SIG-M5 treated with dmso at 0.1 percent for 504 hours (cell line): ENCODE data around the gene KRT7.

ENCODE experiments used
- DNase-seq: peaks from one replicate; lab custom pipeline; 2025; ENCODE audit not compliant: unreplicated experiment; lab: John Stamatoyannopoulos, UW

Gene KRT7

DNA sequence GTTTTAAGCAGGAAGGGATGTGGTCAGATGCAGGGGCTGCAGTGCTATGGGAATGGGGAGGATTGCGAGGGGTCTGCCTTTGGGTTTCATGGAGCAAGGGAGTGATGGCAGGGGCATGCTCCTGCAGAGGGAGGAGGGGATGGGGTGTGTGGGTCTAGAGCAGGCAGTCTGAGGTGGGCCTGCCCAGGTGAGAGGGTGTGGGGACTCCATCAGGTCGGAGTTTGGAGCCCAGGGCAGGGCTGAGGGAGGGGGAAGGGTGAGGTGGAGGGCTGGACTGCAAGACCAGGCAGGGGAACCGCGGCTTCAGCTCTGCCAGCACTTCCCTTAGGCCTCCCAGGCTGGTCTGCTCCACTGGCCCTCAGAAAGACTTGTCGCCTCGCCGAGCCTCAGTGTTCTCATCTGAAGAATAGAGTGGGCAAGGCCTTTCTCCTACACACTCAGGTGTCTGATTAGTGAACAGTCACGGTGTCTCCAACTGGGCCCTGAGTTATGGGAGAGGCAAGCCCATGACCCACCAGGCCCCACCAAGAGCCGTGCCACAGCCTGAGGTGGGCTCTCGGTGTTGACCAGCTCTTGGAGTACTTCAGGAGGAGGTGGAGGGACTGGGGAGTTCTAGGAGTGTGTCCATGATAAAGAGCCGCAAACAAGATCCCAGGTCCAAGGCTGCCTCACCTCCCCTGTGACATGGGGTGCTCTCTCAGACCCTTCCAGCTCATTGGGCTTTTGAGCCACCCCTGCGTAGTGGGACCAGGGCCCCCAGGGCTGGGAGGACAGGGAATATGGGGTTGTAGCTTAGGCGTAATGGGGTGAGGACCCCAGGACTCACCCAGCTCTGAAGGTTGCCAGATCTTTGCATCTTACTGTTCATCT is 21.1 kb upstream of the KRT7 start:
- no peak for DNase-seq

DNA sequence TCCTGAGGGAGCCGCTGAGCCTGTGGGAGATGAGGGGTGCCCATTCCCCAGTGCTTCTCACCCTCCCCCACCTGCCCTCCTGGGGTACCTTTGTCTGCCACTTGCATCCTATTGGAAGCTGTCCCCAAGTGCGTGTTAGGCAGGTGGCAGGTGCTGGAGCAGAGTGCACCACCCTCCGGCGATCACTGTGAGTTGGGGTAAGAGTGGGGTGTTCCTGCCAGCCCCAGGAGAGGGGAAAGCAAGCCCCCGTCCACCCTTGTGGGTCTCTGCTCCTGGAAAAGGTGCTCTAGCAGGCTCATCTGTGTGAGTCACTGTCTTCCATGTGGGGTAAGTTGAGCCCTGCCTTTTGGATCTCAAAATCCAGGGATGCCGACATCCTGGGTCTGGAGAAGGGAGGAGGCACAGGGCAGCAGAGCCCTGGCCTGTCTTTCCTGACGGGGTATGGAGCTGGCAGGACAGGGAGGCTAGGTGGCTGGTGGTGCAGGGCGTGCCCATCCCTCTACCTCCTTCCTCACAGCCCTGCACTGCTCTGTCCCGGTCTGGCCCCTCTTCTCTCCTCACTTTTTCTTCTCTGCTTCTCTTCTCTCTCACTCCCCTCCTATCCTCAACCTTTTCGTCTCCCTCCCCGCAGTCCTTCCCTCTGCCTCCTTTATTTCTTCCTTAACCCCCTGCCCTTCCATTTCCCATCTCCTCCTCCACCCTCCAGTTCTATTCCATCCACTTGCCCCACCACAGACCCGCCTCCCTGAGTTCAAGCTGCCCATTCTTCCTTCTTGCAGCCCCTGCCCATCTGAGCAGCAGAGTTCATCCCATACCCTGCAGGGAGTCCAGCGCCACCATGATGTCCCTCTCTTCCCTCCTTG is 20.1 kb upstream of the KRT7 start:
- DNase-seq: no peak

DNA sequence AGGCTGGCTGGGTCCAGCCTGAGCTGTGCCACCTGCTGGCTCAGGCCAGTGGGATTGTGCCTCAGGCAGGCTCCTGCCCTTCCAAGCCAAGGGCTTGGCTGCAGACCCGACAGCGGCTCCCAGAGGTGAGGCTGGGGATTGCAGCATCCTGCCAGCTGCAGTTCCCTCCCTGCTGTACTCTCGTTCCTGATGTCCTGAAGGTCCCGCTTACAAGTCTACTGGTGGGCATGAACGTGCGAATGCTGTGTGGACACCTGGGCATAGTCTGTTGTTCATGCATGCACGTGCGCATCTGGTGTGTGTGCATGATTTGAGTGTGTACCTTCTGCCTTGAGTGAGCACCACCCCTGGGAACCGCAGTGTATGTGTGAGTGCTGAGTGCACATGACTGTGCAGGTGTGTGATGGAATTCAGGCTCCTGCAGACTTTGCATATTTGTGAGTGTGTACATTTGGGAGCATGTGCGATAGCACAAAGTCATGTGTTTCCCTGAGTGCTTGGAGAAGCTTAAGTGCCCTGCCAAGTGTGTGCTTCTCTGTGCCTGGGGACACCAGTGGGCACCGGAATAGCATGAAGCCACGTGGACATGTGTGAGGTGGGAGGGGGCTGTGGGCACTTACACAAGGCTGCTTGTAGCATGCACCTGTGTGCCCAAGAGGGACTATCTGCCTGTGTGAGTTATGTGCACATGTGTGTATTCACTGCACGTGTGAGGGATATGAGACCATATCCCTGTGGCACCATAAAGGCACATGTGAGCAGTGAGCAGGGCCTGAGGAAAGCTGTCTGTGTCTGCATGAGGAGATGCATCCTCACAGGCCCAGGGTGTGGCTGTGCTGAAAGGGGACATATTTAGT is 19.3 kb upstream of the KRT7 start:
- DNase-seq: peak; percentile 75

DNA sequence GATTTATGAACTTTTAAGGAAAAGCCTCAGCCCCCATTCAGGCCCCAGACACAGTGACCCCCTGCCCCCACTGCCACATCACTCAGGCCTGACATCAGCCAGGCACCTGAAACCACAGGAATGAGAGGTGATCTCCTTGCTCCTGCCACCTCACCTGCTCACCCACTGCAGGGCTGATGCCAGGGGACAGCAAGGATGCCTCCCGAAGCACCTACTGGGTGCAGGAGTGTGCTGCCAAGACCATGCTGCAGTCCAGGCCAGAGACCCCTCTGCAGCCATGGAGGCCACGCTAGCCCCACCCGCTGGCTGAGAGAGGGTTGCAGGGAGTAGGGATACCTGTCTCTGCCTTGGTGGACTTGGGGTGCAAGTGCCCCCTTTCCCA is 18.6 kb upstream of the KRT7 start:
- DNase-seq: no peak

DNA sequence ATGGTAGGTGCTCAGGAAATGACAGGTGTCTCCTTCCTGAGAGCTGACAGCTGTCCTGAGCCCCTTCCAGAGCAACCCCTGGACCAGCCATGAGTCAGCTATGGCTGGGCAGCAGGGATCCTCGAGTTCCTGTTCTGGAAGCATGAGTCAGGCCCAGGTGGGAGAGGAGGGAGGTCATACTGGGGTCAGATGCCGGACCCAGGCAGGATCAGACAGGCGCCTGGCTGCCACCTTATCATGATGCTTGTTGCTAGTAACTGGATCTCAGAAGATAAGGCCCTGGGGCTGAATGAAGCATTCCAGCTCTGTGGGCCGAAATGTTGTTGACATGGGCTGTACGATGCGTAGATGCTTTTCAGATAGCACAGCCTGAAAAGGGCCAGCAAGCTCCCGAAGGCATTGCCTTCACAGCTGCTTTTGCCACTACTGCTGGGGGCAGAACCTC is 17.4 kb upstream of the KRT7 start:
- peak; percentile 59 for DNase-seq

DNA sequence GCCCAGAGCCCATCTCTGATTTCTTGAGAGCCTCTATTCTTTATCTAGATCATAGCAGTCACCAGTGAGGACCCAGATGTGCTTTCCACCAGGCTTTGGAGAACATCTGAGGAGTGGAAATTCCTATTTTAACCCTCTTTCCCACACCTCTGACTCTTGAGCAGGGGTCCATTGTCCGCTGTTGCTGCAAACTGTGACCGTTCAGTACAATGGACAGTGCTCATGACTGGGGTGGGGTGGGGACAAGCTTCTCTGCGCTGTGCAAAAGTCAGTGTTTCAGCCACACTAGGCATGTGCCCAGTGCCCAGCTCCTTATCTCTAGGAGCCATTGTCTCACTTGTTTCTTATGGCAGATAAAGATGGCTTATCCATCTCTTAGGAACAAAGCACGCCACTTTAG is 16.9 kb upstream of the KRT7 start:
- DNase-seq: no peak

DNA sequence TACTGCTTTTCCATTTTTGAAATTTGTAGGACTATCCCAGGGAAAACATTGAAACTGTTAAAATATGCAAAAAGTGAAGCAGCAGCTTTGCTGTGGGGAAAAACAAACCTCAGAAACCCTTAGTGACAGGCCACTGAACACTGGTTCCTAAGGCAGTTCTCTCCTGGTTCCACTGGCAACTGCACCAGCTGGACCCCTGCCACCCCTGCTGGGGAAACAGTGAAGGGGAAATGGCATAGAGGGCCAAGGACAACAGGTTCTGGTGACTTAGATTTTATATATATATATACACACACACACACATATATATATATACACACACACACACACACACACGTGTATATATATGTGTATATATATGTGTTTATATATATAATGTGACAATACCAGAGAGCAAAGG is 16.2 kb upstream of the KRT7 start:
- DNase-seq: no peak

DNA sequence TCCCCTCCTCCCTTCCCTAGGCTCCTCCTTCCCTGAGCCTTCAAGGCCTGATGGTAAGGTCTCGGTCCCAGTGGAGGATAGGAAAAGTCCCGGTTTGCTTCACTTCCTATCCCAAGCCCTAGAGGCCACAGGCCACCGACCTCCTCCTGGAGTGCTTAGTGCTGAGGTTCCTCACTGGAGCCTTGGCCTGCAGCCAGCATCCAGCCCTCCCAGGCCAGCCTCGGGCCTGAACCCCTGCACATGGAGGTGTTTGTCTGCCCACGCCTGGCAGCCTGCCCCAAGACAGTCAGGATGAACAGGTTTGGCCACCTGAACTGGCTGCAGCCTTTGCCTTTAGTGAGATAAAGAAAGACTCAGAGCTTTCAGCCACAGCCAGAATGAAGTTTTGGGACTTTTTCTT is 15.8 kb upstream of the KRT7 start:
- peak; percentile 72 for DNase-seq

DNA sequence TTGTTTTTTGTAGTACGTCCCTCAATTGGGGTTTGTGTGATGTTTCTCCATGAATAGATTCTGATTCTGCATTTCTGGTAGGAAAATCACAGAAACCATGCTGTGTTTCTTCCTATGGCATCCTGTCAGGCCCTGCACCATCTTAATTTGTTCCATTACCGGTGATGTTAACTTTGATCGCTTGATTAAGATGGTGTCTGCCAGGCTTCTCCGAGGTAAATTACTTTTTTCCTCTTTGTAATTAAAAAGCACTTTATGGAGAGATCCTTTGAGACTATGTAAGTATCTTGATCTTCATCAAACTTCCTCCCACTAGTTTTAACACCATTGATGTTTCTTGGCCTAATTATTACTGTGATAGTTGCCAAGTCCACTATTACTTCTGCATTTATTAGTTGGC is 15.0 kb upstream of the KRT7 start:
- no peak for DNase-seq

DNA sequence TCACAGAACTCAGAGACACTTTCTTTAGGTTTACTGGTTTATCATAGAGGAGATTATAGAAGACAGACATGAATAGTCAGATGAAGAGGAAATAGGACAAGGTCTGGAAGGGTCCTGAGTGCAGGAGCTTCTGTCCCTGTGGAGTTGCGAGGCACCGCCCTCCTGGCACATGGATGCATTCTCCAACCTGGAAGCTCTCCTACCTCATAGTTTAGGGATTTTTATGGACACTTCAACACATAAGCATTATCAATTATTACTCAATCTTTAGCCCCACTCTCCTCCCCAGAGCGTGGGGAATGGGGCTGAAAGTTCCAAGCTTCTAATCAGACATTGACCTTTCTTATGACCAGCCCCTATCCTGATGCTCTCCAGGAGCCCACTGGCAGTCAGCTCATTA is 12.6 kb upstream of the KRT7 start:
- DNase-seq: no peak

DNA sequence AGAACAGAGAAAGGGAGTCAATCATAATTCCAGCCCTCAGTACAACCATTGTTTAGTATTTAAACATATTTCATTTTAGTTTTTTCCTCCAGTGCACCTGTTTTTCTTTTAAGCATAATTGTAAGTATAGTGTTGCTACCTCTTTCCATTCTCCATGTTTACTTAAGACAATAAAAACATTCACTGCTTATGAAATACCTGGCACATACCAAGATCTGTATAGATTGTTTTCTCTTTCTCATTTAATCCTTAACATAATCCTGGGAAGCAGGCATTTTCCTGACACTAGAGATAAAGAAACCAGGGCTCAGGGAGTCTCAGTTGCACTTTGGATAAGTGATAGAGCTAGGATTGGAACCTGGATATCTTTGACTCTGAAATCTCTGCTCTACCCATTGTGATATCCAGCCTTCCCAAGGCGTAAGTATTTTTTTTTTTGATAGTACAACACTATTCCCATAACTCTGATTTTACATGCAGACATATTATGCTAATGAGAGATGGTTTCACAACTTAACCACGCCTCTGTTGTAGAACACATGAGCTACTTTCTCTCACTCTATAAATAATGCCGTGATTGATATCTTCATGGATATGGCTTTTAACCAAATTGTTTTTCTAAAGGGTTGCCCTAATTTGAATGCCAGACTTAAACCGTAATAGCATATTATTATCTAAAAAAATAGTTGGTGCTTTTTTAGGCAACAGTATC is 11.8 kb upstream of the KRT7 start:
- DNase-seq: no peak

DNA sequence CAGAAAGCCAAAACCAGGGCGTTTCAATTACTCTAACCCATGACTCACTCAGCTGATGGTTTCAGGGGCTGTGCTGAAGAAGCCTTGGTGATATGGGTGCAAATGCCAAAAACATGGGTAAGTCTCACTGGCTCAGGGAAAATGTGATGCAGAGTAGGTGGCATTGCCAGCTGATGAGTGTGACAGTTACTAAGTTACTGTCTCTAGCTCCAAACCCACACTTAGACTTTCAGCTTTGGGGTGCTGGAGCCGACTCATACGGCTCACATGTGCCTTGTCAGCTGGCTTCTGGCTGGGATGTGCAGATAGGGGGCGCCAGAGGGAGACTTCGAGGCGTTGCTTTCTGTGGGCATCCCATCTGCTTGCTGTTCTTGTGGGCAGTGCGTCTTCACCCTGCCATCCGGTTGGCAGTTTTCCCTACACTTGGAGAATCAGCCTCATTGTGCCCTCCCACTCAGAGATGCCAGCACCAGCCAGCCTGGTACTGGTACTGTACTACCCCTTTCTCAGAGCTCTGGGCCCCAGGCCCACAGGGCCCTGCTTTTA is 11.1 kb upstream of the KRT7 start:
- peak; percentile 40 for DNase-seq

DNA sequence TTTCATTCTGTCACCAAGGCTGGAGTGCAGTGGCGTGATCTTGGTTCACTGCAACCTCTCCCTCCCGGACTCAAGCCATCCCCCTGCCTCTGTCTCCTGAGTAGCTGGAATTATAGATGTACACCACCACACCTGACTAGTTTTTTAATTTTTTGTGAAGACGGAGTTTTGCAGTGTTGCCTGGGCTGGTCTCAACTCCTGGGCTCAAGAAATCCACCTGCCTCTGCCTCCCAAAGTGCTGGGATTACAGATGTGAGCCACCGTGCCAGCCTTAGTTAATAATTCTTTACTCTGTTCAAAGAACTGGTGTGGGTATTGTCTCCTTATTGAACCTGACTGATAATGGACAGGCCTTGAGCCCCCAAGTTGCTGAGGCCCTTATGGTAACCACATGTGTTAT is 10.4 kb upstream of the KRT7 start:
- no peak for DNase-seq

DNA sequence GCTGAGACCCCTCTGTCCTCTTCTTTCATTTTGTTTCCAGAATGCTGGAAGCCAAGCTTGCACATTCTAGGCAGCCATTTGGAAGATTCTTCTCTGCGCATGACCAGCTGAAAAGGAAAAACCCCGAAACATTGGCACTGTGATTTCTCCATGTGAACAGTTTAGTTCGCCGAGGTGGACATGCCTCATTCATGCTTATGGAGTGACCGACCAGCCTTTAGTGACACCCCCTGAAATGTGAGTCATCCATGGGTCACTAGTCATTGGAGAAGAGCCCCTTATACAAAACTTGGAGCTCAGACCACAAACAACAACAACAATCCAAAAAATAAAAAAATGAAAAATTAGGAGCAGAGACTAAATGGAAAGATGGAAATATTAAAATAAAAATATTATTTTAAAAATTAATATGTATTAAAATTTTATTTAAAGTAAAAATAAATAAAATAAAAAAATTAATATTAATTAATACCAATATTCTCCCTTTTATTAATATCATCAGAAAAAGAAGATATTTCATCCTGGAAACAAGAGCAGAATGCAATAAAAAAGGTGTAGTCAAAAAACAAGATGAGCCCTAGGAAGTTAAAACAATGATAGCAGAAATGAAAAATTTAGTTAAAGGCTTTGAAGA is 9.5 kb upstream of the KRT7 start:
- DNase-seq: no peak

DNA sequence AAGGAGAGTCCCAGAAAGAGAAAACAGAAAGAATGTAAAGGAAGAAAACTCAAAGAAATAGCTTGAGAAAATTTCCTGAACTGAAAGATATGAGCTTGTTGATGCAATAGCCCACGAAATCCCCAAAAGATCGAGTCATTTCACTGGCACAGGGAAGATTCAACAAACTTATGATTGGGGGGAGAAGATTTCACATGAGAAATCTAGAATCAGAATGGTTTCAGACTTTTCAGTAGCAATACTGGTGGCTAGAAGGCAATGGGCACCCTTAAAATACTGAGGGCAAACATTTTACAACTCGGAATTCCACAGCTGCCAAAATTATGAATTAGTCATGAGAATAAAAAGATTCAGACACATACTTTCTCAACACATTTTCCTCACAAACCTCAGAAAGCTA is 8.9 kb upstream of the KRT7 start:
- no peak for DNase-seq

DNA sequence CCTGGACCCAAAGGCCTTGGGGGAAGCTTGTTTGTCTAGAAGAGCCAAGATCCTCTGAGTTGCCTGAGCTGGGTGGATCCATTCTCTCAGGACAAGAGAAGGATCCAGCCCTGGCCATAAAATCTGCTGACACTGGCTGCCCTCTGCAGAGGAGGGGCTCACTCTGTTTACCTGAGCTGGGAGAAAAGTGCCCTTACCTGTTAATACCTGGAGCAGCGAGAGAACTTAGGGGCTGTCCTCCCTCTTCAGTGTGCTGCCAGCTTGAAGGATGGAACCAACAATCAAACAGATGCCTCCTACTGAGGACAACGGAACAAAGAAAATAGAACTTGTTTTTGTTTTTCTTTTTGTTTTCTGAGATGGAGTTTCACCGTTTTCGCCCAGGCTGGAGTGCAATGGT is 7.3 kb upstream of the KRT7 start:
- no peak for DNase-seq

DNA sequence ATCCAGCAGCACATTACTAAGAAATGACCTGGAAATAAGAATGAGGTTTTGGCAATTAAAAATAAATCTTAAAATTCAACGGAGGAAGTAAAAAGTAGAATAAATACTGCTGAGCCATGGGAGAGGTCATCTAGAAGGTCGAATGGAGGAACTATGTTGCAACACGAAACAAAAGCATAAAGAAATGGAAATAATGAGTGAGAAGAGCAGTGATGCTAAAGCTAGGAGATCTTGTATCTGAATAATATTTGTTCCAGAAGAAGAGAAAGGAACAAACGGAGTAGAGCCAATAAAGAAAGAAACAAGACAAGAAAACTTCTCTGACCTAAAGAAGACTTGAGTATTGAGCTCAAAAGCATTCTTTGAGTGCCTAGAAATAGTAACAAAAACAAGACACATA is 6.6 kb upstream of the KRT7 start:
- no peak for DNase-seq

DNA sequence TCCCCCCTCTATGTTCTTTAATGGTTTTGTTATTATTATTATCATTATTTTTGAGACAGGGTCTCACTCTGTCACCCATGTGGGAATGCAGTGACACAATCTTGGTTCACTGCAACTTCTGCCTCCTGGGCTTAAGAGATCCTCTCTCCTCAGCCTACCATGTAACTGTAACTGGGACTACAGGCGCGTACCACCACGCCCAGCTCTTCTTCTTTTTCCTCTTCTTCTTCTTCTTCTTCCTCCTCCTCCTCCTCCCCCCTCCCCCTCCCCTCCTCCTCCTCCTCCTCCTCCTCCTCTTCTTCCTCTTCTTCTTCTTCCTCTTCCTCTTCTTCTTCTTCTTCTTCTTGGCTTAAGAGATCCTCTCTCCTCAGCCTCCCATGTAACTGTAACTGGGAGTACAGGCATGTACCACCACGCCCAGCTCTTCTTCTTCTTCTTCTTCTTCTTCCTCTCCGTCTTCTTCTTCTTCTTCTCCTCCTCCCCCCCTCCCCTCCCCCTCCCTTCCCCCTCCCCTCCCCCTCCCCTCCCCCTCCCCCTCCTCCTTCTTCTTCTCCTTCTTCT is 5.4 kb upstream of the KRT7 start:
- no peak for DNase-seq

DNA sequence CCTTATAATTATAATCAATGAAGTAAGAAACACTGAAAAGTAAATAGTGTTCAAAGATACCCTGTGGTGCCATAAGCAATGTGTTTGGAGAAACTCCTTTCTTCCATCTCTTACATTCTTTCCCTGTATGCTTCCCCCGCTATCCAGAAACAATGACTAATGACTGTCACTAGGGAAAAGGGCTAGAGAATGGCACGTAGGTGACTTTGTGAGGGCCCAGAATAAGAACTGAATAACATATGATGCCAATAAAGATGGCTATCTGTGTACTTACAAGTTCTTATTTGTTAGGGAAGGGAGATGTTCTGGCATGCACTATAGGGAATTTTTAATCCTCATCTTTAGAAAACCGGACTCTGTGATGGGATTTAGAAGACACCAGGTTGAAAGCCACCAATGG is 4.7 kb upstream of the KRT7 start:
- no peak for DNase-seq

DNA sequence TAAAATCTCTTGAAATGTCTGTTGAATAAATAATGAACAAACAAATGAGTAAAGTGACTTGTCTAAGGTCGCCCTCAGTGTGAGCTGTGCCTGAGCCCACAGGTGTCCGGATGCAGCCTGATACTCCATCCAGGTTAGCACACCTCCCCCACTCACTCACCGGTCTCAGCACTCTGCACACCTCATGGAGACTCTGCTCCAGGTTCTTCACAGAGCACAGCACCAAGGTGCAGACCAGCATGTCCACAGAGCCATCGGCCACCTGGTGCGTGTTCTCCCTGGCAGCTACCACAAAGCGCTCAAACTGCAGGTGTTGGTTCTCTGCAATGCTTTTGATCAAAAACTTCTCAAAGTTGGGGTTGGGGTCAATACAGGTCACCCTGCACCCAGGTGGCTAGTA is 4.1 kb upstream of the KRT7 start:
- no peak for DNase-seq
